ENCODE data around the gene CRYGN.

DNA sequence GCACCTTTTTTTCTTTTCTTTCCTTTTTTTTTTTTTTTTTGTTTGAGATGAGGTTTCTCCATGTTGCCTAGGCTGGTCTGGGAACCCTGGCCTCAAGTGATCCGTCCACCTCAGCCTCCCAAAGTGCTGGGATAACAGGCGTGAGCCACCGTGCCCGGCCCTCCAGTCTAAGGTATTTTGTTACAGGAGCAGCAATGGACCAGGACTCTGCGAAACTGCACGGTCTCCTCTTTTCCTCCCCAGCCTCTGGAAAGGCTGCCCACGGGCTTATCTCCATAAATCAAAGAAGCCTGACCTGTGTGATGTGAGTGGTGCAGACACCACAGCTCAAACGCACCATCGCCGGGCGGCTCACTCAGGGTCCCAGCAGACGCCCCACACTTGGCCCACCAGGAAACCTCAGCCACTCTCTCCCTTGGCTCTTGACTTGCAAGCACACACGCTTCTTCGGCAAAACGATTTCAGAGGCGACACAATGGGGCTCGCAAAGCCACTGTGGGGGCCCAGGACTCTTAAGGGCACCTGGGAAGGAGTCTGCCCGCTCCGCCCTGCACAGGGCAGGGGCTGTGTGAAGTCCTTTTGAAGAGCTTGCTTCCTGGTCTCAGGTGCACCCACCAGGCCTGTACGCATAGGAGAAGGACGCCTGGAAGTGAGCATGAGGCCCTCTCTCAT is 50.7 kb downstream of the CRYGN start:
- TF ChIP-seq CTCF (IDR thresholded peaks at IDR 0.05; ENCODE audit: borderline replicate concordance, extremely low read depth, low read length, poor library complexity, severe bottlenecking) (no peak), EZH2 (IDR thresholded peaks at IDR 0.05; ENCODE audit: borderline replicate concordance, low read depth, low read length, severe bottlenecking) (no peak)

Measured in DND-41 (cell line).